CD8-positive, alpha-beta memory T cell (primary cell): ENCODE results near the gene DHX40. TPM values are rescaled to one million over a fixed set of nuclear protein-coding genes. Genes with fewer than 3 reads are reported as not detected.

Source experiments
- CTCF ChIA-PET: fragments of 350-600 bp; sonication (Branson Sonifier 250); formaldehyde crosslinking; loops from one replicate; lab custom pipeline; 2021; ENCODE audit warnings: antibody characterized with exemption; lab: Charles Lee
- POLR2A ChIA-PET: fragments of 350-600 bp; sonication (Branson Sonifier 250); formaldehyde crosslinking; loops from one replicate; lab custom pipeline; 2021; ENCODE audit warnings: antibody characterized with exemption; lab: Charles Lee
- DNase-seq, 5 donors: peaks; one replicate each; pipeline versions ENCODE4 v3.0.0 to v3.0.0-alpha.2; 2020 to 2022; ENCODE audit warnings: mixed read lengths in 1 of 5
- H3K27ac ChIP-seq: one replicate; pipeline ENCODE4 v1.7.0; 2013; ENCODE audit warnings: low read depth, mild to moderate bottlenecking, low read length, moderate library complexity
- H3K27me3 ChIP-seq: 2 replicates; pipeline ENCODE4 v1.7.0; 2013; ENCODE audit warnings: low read length, mild to moderate bottlenecking; ENCODE audit not compliant: insufficient read depth, poor library complexity, severe bottlenecking
- H3K36me3 ChIP-seq: 2 replicates; pipeline ENCODE4 v1.7.0; 2013; ENCODE audit warnings: mild to moderate bottlenecking, low read length, moderate library complexity; ENCODE audit not compliant: insufficient read depth
- H3K4me1 ChIP-seq: 2 replicates; pipeline ENCODE4 v1.7.0; 2013; ENCODE audit warnings: mild to moderate bottlenecking, low read length, moderate library complexity; ENCODE audit not compliant: insufficient read depth
- H3K4me3 ChIP-seq: 2 replicates; pipeline ENCODE4 v1.7.0; 2013; ENCODE audit warnings: mild to moderate bottlenecking, low read length
- H3K9me3 ChIP-seq: 2 replicates; pipeline ENCODE4 v1.7.0; 2013; ENCODE audit warnings: mild to moderate bottlenecking, low read length
- H3K27ac Mint-ChIP-seq, 8 donors: one replicate each; pipeline ENCODE4 v1.8.0; 2020 to 2021; ENCODE audit warnings: mixed read lengths in 8 of 8, mild to moderate bottlenecking in 6 of 8, inconsistent platforms in 3 of 8, moderate library complexity in 3 of 8
- H3K27me3 Mint-ChIP-seq, 2 donors: one replicate each; pipeline ENCODE4 v1.8.0; 2020 to 2021; ENCODE audit warnings: mixed read lengths in 2 of 2, mild to moderate bottlenecking in 1 of 2, moderate library complexity in 1 of 2
- H3K36me3 Mint-ChIP-seq, 3 donors: one replicate each; pipeline ENCODE4 v1.8.0; 2020 to 2021; ENCODE audit warnings: mixed read lengths in 3 of 3, inconsistent platforms in 1 of 3, mild to moderate bottlenecking in 1 of 3
- H3K4me1 Mint-ChIP-seq, 3 donors: one replicate each; pipeline ENCODE4 v1.8.0; 2020 to 2021; ENCODE audit warnings: mixed read lengths in 3 of 3, inconsistent platforms in 1 of 3, mild to moderate bottlenecking in 1 of 3
- H3K4me3 Mint-ChIP-seq, 7 donors: one replicate each; pipeline ENCODE4 v1.8.0; 2020 to 2021; ENCODE audit warnings: mixed read lengths in 7 of 7, mild to moderate bottlenecking in 6 of 7, moderate library complexity in 4 of 7, inconsistent platforms in 2 of 7
- H3K9me3 Mint-ChIP-seq, 5 donors: one replicate each; pipeline ENCODE4 v1.8.0; 2020 to 2022; ENCODE audit warnings: mixed read lengths in 5 of 5, mild to moderate bottlenecking in 3 of 5, moderate library complexity in 2 of 5, inconsistent platforms in 1 of 5
- polyA plus RNA-seq: library from polyadenylated mRNA; unstranded; fragments of 300-500 nt; fragmentation: Illumina TruSeq; gene quantifications from one replicate; pipeline ENCODE4 v1.2.3, GENCODE V29; 2021
- total RNA-seq, 2 experiments: library from RNA; stranded (reverse); gene quantifications; one replicate each; pipeline ENCODE4 v1.2.3, GENCODE V29; 2021

Gene DHX40
- total and polyA plus RNA-seq, 3 experiments from 2014 or later = 17.9 to 23.2 (median 22.3) TPM

DNA sequence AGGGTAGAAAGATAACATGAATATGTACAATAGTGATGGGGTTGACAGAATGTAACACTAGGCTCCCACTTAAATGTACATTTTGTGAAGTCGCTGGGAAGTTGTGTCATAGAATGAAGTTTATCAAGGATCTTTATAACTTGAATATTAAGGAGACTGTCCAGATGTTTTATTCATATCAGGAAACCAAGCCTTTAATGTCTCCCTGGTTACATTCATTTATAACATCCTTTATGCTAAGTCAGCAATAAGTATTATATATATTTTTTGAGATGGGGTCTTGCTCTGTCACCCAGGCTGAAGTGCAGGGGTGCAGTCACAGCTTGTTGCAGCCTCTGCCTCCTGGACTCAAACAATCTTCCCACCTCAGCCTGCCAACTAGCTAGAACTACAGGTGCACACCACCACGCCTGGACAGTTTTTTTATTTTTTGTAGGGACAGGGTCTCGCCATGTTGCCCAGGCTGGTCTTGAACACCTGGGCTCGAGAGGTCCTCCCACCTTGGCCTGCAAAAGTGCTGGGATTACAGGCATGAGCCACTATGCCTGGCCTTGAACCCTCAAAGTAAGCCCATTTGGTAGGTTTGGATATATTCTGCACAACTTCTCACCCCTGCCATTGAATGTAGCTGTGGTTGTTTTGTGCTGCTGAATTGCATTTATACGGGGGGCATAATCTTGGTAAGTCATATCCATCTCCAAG, 68.4 kb downstream of the DHX40 start:
- Histone ChIP-seq H3K4me1 (peaks cover 37% of the 10 kb centered on the region), H3K27ac (no peak overlapping the region), H3K27me3 (no peaks in the 10 kb centered on the region), H3K4me3 (no peak overlapping the region), H3K9me3 (no peaks in the 10 kb centered on the region), H3K36me3 (no peaks in the 10 kb centered on the region)
- DNase-seq = no peak
- Mint-ChIP-seq H3K4me1 (peaks cover 51 to 77% (median 71%) of the 10 kb centered on the region in 3 donors), H3K4me3 (peak overlapping the region in 2 of 7 donors; percentile 32 to 40), H3K27me3 (no peaks in the 10 kb centered on the region), H3K9me3 (no peaks in the 10 kb centered on the region), H3K36me3 (peaks cover 0 to 23% (median 7%) of the 10 kb centered on the region in 3 donors), H3K27ac (peak overlapping the region in 3 of 8 donors; percentile 11 to 26 (median 21))
- CTCF ChIA-PET = no interaction called here
- POLR2A ChIA-PET = no interaction called here

DNA sequence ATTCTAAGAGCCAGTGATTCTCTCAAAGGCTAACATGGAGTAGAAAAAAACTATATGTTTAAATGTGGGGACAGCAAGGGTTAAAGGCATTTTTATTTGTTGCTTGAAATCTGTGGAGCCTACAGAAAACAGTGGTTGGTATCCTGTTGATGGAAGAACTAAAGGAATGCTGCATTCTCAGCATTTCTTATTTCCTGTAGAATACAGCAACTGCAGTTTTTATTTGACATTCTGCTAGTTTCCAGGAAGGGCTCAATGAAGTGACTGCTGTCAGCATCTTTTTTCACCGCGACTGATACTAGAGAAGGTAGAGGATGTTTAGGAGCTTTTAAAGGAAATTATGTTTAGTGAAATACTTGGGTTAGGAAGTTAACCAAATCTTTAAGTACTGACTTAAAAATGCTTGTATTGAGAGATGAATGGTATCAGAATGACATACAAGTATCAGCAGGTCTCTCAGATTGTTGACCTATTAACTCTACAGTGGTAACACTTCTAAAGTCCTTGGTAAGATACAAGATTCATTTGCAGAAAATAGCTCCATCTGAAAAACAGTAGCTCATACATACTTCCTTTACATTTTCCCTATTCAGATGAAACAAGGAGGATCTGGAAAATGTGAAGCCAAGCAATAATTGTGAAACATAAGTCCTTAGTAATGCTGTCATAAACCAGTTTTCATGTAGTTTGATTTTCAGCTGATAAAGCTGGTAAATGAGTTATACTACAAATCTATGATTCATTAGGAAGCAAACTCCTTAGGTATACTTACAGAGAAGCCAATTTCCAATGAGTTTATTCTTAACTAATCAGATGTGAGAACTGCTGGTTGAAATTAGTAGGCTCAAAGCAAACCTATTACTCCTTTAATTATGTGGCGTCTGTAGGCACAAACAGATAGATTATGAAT, 69.5 kb downstream of the DHX40 start:
- Histone ChIP-seq H3K4me3 (no peak overlapping the region), H3K27me3 (no peaks in the 10 kb centered on the region), H3K9me3 (no peaks in the 10 kb centered on the region), H3K4me1 (peaks cover 40% of the 10 kb centered on the region), H3K27ac (no peak overlapping the region), H3K36me3 (no peaks in the 10 kb centered on the region)
- H3K27me3 Mint-ChIP-seq = no peaks in the 10 kb centered on the region
- peak overlapping the region in 7 of 8 donors; percentile 19 to 82 (median 42) for H3K27ac Mint-ChIP-seq
- no peaks in the 10 kb centered on the region for H3K9me3 Mint-ChIP-seq
- CTCF ChIA-PET = no interaction called here
- no peak for DNase-seq
- H3K4me3 Mint-ChIP-seq = peak overlapping the region in 1 of 7 donors; percentile 26
- peaks cover 51 to 76% (median 70%) of the 10 kb centered on the region in 3 donors for H3K4me1 Mint-ChIP-seq
- POLR2A ChIA-PET = no interaction called here
- H3K36me3 Mint-ChIP-seq = peaks cover 0 to 16% (median 3%) of the 10 kb centered on the region in 3 donors

DNA sequence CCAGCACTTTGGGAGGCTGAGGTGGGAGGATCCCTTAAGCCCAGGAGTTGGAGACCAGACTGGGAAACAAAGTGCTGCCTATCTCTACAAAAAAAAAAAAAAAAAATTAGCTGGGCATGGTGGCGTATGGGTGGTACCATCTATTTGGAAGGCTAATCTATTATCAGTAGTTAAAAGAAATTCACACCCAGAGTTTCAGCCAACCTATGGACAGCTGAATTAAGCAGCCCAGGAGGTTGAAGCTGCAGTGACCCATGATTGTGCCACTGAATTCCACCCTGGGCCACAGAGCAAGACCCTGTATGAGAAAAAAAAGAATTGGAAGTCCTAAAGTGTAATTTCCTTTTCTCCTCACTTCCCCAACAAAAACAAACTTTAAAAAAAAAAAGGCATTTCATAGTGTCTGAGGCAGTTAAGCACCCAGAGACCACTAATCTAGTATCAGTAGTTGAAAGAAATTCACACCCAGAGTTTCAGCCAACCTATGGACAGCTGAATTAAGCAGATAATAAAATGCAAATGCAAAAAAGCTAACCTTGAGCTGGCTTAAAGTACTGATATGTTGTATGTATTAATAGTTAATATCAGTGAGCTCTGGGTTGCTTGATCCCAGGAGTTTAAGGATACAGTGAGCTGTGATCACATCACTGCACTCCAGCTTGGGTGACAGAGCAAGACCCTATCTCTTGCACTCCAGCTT, 72.4 kb downstream of the DHX40 start:
- H3K36me3 Mint-ChIP-seq = peaks cover 0 to 9% (median 1%) of the 10 kb centered on the region in 3 donors

DNA sequence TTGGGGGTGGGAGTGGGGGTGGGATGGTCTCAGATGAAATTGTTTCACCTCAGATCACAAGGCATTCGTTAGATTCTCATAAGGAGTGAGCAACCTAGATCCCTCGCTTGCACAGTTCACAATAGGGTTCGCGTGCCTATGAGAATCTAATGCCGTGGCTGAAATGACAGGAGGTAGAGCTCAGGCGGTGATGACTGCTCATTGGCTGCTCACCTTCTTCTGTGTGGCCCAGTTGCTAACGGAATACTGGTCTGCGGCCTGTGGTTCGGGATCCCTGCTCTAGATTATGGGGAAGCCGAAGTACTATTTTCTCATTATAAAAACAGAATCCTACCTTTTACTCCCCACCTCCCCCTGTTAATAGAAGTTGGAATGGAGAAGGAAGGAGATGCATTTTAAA, 73.1 kb downstream of the DHX40 start:
- Histone ChIP-seq H3K27me3 (no peaks in the 10 kb centered on the region), H3K4me3 (no peak overlapping the region), H3K4me1 (peaks cover 47% of the 10 kb centered on the region), H3K27ac (no peak overlapping the region), H3K9me3 (no peaks in the 10 kb centered on the region), H3K36me3 (no peaks in the 10 kb centered on the region)
- CTCF ChIA-PET = no interaction called here
- no peaks in the 10 kb centered on the region for H3K27me3 Mint-ChIP-seq
- DNase-seq = no peak
- H3K36me3 Mint-ChIP-seq = peaks cover 0 to 11% (median 1%) of the 10 kb centered on the region in 3 donors
- H3K4me3 Mint-ChIP-seq = no peak overlapping the region
- POLR2A ChIA-PET = no interaction called here
- H3K9me3 Mint-ChIP-seq = no peaks in the 10 kb centered on the region
- peak overlapping the region in 2 of 8 donors; percentile 18 to 73 for H3K27ac Mint-ChIP-seq
- H3K4me1 Mint-ChIP-seq = peaks cover 56 to 85% (median 76%) of the 10 kb centered on the region in 3 donors

More for the DNA sequence above, 72.4 kb downstream of the DHX40 start:
- Histone ChIP-seq H3K9me3 (no peaks in the 10 kb centered on the region), H3K27me3 (no peaks in the 10 kb centered on the region), H3K4me1 (peaks cover 51% of the 10 kb centered on the region), H3K36me3 (no peaks in the 10 kb centered on the region), H3K27ac (no peak overlapping the region), H3K4me3 (no peak overlapping the region)
- POLR2A ChIA-PET = no interaction called here
- Mint-ChIP-seq H3K9me3 (no peaks in the 10 kb centered on the region), H3K4me1 (peaks cover 57 to 85% (median 76%) of the 10 kb centered on the region in 3 donors), H3K27ac (peak overlapping the region in 2 of 8 donors; percentile 29 to 84), H3K4me3 (peak overlapping the region in 1 of 7 donors; percentile 2), H3K27me3 (no peaks in the 10 kb centered on the region)
- CTCF ChIA-PET = interaction anchor here (0.9 kb wide), 2 partner anchors 18 to 112 kb away, joined by 3 read pairs; partner anchors contain the start of gene CLTC
- no peak for DNase-seq

DNA sequence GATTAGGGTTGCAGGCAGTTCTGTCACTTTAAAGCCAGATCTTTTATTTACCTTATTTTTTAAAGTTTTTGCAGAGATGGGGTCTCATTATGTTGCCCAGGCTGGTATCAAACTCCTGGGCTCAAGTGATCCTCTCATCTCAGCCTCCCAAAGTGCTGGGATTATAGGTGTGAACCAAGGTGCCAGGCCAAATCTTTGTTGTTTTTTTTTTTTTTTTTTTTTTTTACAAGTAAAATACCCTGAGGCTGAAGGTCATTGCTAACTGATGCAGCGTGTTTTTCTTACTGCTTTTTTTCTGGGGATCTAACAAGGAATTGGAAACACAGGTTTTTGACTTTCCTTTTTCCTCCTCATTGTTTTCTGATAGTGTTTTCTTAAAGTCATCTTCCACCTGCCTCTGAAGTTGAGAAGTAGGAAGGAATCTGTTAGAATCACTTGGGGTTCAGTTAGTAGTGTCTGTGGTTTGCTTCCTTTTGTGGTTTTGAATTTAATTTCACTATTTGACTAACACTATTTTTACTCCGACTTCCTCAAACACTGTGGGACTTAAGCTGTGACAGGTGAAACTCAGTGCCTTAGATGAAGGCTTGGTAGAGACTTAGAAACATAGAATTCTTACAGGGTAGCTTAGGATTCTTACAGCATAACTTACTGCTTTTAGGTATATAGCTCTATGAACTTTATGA, 76.5 kb downstream of the DHX40 start:
- Mint-ChIP-seq H3K27me3 (no peaks in the 10 kb centered on the region), H3K9me3 (no peaks in the 10 kb centered on the region), H3K27ac (peak overlapping the region in 7 of 8 donors; percentile 1 to 83 (median 77)), H3K4me3 (peak overlapping the region; percentile 2 to 74 (median 67)), H3K4me1 (peaks cover 50 to 71% (median 67%) of the 10 kb centered on the region in 3 donors), H3K36me3 (peaks cover 0 to 39% (median 5%) of the 10 kb centered on the region in 3 donors)
- H3K4me3 ChIP-seq = no peak overlapping the region
- H3K27me3 ChIP-seq = no peaks in the 10 kb centered on the region
- H3K27ac ChIP-seq = no peak overlapping the region
- peak in 2 of 5 donors; percentile 25 to 26 for DNase-seq
- peaks cover 9% of the 10 kb centered on the region for H3K36me3 ChIP-seq
- ChIA-PET CTCF (no interaction called here), POLR2A (interaction anchor here (1.6 kb wide), 1 partner anchor 23 kb away, joined by 7 read pairs; the partner anchor contains the start of gene CLTC)
- no peaks in the 10 kb centered on the region for H3K9me3 ChIP-seq
- peaks cover 30% of the 10 kb centered on the region for H3K4me1 ChIP-seq

DNA sequence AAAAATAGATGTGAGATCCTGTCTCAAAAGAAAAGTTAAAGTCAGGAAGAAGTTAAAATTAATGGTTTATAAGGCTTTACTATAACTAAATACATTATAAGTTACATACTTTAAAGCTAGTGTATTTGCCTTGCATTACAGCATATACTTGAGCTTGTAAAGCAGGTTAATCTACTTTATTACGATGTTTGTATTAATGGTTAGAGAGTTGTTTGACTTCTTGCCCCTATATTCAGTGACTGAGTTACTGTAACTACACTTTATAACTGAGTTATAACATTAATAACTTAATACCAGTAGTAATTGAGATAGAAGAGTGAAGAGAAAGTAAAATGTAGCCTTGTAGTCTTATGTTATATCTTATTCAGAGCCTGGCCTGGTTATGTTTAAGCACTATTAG, 77.2 kb downstream of the DHX40 start:
- ChIA-PET POLR2A (interaction anchor here (1.6 kb wide), 1 partner anchor 23 kb away, joined by 7 read pairs; the partner anchor contains the start of gene CLTC), CTCF (no interaction called here)
- DNase-seq = no peak
- H3K36me3 Mint-ChIP-seq = peaks cover 0 to 45% (median 5%) of the 10 kb centered on the region in 3 donors
- peaks cover 13% of the 10 kb centered on the region for H3K36me3 ChIP-seq
- H3K27me3 Mint-ChIP-seq = no peaks in the 10 kb centered on the region
- peaks cover 30% of the 10 kb centered on the region for H3K4me1 ChIP-seq
- no peaks in the 10 kb centered on the region for H3K9me3 Mint-ChIP-seq
- peaks cover 50 to 72% (median 68%) of the 10 kb centered on the region in 3 donors for H3K4me1 Mint-ChIP-seq
- no peaks in the 10 kb centered on the region for H3K9me3 ChIP-seq
- no peak overlapping the region for H3K27ac ChIP-seq
- H3K27ac Mint-ChIP-seq = peak overlapping the region in 7 of 8 donors; percentile 8 to 83 (median 79)
- no peaks in the 10 kb centered on the region for H3K27me3 ChIP-seq
- H3K4me3 Mint-ChIP-seq = peak overlapping the region in 3 of 7 donors; percentile 67 to 70 (median 69)
- no peak overlapping the region for H3K4me3 ChIP-seq
